Stimulated activated CD8-positive, alpha-beta memory T cell treated with anti-CD3 and anti-CD28 coated beads, Interleukin-15, amount 100 ng/mL, for 48 hours (primary cell): ENCODE measurements around the gene MAP2K4.

ENCODE experiments used
- DNase-seq, 2 donors: peaks; one replicate each; pipeline ENCODE4 v3.0.0-alpha.2; 2020; ENCODE audit warnings: low read depth in 2 of 2

Gene MAP2K4

GRCh38 chr17:12089809-12090384 lies 69.2 kb downstream of the MAP2K4 start:
- no peak for DNase-seq

DNA sequence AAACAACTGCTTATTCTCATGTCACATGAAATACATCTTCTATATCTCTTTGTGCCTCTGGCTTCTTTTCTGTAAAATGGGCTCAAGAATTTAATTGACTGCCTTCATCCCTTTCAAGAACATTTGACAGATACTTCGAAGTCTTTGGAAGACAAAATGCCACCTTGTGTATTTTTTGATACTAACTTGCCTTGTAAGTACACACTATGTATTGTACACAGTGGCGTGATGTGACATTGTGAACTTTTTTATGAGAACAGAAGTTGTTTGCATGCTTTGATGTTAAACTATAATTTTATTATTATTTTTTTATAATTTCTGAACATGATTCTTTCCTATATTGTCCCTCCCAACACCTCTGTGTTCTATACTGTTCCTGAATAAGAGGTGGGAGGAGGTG lies 73.7 kb downstream of the MAP2K4 start:
- no peak for DNase-seq

GRCh38 chr17:12095522-12095921 lies 74.8 kb downstream of the MAP2K4 start:
- no peak for DNase-seq

- no peak for DNase-seq
Observed at GRCh38 chr17:12097326-12097725, 76.6 kb downstream of the MAP2K4 start.

GRCh38 chr17:12098568-12098967 lies 77.9 kb downstream of the MAP2K4 start:
- no peak for DNase-seq

- DNase-seq, result no peak
Observed at GRCh38 chr17:12099412-12099811, 78.7 kb downstream of the MAP2K4 start.

DNA sequence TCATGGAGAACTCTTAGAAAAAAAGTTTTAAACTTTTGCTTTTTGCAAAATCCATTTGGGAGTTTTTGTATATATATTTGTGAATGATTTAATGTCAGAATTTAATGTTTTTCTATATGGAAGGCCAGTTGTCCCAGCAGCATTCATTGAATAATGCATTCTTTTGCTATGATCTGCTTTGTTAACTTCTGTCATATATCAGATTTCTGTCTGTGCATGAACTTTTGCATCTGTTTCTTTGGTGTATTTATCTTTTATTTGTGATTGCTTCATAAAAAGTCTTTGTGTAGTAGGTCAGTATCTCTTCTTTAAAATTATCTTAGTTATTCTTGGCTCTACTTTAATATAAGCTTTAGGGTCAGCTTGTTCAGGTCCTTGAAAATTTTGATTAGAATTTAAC lies 84.2 kb downstream of the MAP2K4 start:
- no peak for DNase-seq

DNA sequence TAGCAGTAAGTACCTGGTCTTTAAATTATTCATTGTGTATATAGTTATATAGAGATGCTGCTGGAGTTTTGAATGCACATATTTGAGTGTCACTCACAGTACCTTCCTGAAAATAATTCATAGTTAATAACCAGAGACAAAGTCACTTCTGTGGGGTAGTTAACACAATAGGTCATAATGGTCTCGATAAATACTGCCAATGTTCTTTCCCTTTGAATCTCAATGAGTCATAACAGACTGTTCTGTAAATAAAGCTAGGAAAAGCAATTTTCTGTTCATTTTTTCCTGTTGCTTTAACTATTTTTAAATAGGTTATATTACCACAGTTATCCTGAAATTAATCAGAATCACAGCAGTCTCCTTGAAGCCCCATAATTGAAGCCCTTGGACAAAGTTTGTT lies 87.2 kb downstream of the MAP2K4 start:
- no peak for DNase-seq

DNA sequence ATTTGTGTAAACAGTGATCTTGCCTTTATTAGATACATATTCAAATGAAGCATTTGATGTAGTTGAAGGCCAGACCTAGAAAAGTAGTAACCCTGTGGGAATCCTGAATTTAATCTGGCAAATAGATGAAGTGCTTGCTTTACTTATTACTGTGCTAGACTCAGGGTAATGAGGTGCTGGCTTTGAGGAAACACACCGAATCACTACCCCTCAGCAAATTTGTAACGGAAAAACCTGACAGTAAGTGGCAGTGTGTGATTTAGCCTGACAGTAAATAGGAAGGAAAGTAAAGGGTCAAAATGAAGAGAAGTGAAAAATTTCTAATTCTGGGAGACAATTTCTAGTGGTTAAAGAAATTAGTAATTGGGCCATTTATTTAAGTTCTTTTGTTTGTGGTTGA lies 90.2 kb downstream of the MAP2K4 start:
- DNase-seq, result no peak

GRCh38 chr17:12113156-12113555 lies 92.5 kb downstream of the MAP2K4 start:
- DNase-seq, result no peak

DNA sequence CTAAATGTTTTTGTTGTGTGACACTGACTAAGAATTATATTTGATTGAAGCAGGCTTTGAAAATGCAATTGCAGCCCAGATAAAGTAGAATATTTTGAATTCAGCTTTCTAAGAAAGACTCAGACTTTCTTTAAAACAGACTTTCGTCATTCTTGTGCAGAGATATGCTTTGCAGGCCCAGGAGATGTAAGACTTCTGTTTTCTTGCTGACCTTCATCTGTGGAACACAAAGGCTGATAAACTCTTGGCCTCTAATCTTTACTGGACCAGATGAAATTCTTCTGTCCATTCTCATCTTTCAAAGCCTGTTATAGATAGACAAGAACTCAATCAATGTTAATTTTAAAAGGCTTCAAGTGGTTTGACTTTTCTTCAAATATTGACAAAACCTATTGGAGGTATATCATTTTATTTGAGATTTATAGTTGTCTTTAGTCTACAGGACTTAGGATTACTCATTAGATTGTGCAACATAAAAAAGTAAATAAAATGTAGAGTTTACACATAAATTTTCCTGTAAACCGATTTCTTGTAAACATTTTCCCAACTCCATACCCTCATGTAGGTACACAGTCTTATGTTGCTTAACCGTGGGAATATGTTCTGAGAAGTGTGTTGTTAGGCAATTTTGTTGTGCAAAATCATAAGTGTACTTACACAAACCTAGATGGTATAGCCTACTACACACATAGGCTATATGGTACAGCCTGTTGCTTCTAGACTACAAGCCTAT lies 94.2 kb downstream of the MAP2K4 start:
- DNase-seq, result no peak

DNA sequence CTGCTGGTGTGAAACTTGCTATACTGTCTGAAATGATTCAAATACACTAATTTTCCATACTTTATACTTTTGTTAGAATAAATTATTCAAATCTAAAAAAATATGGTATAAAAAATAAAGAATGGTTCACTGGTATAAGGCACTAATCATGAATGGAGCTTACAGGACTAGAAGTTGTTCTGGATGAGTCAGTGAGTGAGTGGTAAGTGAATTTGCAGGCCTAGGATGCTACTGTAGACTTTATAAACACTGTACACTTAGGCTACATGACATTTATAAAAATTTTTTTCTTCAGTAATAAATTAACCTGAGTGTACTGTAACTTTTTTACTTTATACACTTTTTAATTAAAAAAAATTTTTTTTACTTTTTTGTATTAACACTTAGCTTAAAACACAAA lies 95.5 kb downstream of the MAP2K4 start:
- no peak for DNase-seq

GRCh38 chr17:12118617-12119016 lies 97.9 kb downstream of the MAP2K4 start:
- DNase-seq, result no peak

- DNase-seq, result no peak
Observed at GRCh38 chr17:12122075-12122474, 101.4 kb downstream of the MAP2K4 start.

DNA sequence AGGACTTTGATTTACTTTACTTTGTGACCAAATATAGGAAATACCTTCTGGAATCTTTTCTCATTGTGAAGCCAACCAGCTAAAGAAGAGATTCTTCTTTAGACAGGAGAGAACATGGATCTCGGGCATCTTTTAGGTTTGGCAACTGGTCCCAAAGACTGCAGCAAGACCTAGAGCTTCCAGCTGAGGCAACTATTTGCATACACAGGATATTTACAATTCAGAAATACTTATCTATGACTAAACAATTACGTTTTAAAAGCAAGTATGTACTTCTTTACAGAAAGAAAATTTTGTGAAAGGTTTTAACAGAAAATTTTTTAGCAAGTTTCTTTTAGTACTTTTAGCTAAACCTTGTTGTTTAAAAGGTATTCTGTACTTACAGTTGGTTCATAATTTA lies 106.5 kb downstream of the MAP2K4 start:
- DNase-seq, result no peak

DNA sequence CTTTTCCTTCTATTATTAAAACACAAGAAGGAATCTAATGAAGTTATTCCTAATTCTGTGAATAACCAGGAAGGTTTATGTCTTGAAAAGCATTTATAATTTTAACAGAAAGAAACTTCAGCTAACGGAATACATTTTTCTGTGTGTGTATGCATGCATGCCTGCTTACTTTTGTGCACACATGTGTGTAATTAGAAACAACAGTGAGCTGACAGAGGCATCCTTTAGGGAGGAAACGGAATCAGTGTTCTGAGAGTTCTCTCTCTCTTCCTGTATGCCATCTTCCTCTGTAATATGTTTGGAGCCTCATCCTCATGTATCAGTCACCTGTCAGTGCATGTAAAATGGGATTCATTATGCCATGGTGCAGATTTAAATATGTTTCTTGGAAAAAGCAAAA lies 107.0 kb downstream of the MAP2K4 start:
- DNase-seq, result no peak

GRCh38 chr17:12128946-12129345 lies 108.3 kb downstream of the MAP2K4 start:
- no peak for DNase-seq

GRCh38 chr17:12133183-12133582 lies 112.5 kb downstream of the MAP2K4 start:
- no peak for DNase-seq

- no peak for DNase-seq
Observed at GRCh38 chr17:12134101-12134500, 113.4 kb downstream of the MAP2K4 start.

DNA sequence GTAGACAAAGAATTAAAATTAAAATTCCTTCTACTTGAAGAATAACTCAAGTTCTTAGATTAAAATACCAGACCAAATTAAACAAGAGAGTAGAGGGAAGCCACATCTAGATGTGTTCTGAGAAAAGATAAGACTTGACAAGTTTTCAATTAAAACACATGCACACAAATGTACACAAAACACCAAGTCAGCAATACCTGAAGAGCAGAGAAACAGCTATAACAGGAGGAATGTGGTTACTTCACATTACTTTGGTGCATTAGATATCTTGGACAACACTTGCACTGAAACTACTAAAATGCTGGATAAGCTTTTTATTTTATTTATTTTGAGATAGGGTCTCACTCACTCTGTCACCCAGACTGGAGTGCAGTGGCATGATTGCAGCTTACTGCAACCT lies 113.9 kb downstream of the MAP2K4 start:
- no peak for DNase-seq

DNA sequence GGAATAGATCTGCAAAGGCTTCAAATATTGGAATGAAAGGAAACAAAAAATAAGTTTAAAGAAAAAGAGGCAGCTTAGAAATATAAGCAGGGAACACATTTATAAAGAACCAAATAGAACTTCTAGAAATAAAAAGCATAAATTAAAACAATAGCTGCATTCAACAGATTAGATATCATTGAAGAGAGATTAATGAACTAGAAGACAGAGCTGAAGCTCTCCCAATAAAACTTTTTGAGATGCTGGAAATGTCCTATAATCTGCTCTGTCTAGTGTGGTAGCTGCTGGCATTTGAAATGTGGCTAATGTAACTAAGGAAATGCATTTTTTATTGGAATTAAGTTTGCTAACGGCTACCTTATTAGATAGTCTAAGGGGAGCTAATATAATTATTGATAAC lies 115.6 kb downstream of the MAP2K4 start:
- no peak for DNase-seq

- DNase-seq, result no peak
Observed at GRCh38 chr17:12136646-12137045, 116.0 kb downstream of the MAP2K4 start.

GRCh38 chr17:12137859-12138258 lies 117.2 kb downstream of the MAP2K4 start:
- DNase-seq, result no peak

DNA sequence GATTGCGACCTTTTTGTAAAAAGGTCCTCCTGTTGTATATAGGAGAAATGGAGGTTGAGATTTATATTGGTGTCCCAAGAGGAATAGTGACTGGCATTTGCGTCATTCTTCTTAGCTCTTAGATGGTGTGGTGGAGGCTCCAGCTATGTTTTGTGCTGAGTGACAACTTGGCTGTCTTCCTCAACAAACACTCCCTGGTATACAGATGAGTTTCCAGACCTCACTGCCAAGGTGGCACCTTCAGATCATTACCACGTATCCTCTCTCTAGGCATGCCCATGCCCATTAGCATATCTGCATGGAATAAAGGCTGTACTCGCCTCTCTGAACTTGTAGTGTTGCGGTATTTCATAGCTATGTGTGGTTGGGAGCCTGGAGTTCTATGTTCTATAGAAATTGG lies 120.0 kb downstream of the MAP2K4 start:
- no peak for DNase-seq
